DND-41 (cell line): Measurements from ENCODE around the gene TRAPPC6A.

Source experiments
- ATAC-seq: fragments of 200-7000 bp; cut with Tn5 transposase; 3 replicates; pipeline ENCODE4 v1.9.1; 2021; ENCODE audit warnings: low read depth; ENCODE audit not compliant: insufficient read depth
- DNase-seq: peaks from one replicate; pipeline ENCODE4 v3.0.0-alpha.2; 2020
- H2AFZ ChIP-seq: 2 replicates; pipeline ENCODE4 v1.6.0; 2012; ENCODE audit warnings: low read depth, low read length
- H3K27ac ChIP-seq: 2 replicates; pipeline ENCODE4 v1.5.1; 2012; ENCODE audit warnings: low read length, inconsistent platforms
- H3K27me3 ChIP-seq: fragments of 200-600 bp; sonication (generic); 2 replicates; pipeline ENCODE4 v1.6.0; 2012; ENCODE audit warnings: low read length, mild to moderate bottlenecking, inconsistent platforms; ENCODE audit not compliant: insufficient read depth, poor library complexity
- H3K36me3 ChIP-seq: 2 replicates; pipeline ENCODE4 v1.5.1; 2012; ENCODE audit warnings: low read length, inconsistent platforms; ENCODE audit not compliant: insufficient read depth
- H3K4me1 ChIP-seq: 2 replicates; pipeline ENCODE4 v1.5.1; 2012; ENCODE audit warnings: mild to moderate bottlenecking, low read length; ENCODE audit not compliant: insufficient read depth
- H3K4me2 ChIP-seq: 2 replicates; pipeline ENCODE4 v1.6.0; 2012; ENCODE audit warnings: mild to moderate bottlenecking, moderate library complexity, low read length, inconsistent platforms; ENCODE audit not compliant: insufficient read depth
- H3K4me3 ChIP-seq, 2 experiments: fragments of 200-600 bp in 1 of 2; shearing (Covaris generic) in 1 of 2; 2 replicates each; pipeline ENCODE4 v1.5.1; 2012 to 2016; ENCODE audit warnings: inconsistent platforms in 2 of 2, low read length in 2 of 2, mild to moderate bottlenecking in 2 of 2, low read depth in 1 of 2, moderate library complexity in 1 of 2
- H3K79me2 ChIP-seq: 2 replicates; pipeline ENCODE4 v1.6.0; 2012; ENCODE audit warnings: low read length, inconsistent platforms; ENCODE audit not compliant: insufficient read depth
- H3K9ac ChIP-seq: 2 replicates; pipeline ENCODE4 v1.6.0; 2012; ENCODE audit warnings: low read depth, mild to moderate bottlenecking, inconsistent platforms, low read length, moderate library complexity
- H3K9me3 ChIP-seq: 2 replicates; pipeline ENCODE4 v1.5.1; 2012; ENCODE audit warnings: low read length, moderate library complexity, mild to moderate bottlenecking, inconsistent platforms; ENCODE audit not compliant: insufficient read depth, severe bottlenecking
- H4K20me1 ChIP-seq: 2 replicates; pipeline ENCODE4 v1.6.0; 2012; ENCODE audit warnings: low read length; ENCODE audit not compliant: insufficient read depth
- CTCF ChIP-seq: IDR thresholded peaks from 2 replicates; pipeline ENCODE4 v1.5.1; 2012; ENCODE audit warnings: borderline replicate concordance, low read length, moderate library complexity, mild to moderate bottlenecking; ENCODE audit not compliant: poor library complexity, severe bottlenecking; ENCODE audit errors: extremely low read depth
- EZH2 ChIP-seq: IDR thresholded peaks from 3 replicates; pipeline ENCODE4 v1.6.1; 2012; ENCODE audit warnings: borderline replicate concordance, low read depth, mild to moderate bottlenecking, moderate library complexity, low read length, inconsistent platforms; ENCODE audit not compliant: severe bottlenecking

TRAPPC6A gene

GRCh38 chr19:45145270-45146189 is 32.5 kb downstream of the TRAPPC6A start:
- Histone ChIP-seq H3K27ac (no peak overlapping the region), H3K9ac (no peak overlapping the region), H3K79me2 (no peaks in the 10 kb centered on the region), H3K27me3 (no peaks in the 10 kb centered on the region), H3K4me3 (no peak overlapping the region), H3K4me2 (no peak overlapping the region), H4K20me1 (peaks cover 37% of the 10 kb centered on the region), H3K36me3 (peaks cover 64% of the 10 kb centered on the region), H2AFZ (no peak overlapping the region), H3K9me3 (no peaks in the 10 kb centered on the region), H3K4me1 (no peaks in the 10 kb centered on the region)
- DNase-seq (no peak), ATAC-seq (no peak)
- TF ChIP-seq CTCF (no peak), EZH2 (no peak)

GRCh38 chr19:45144431-45145269 is 33.4 kb downstream of the TRAPPC6A start:
- Histone ChIP-seq H3K4me2 (no peak overlapping the region), H2AFZ (no peak overlapping the region), H3K4me3 (no peak overlapping the region), H3K9me3 (no peaks in the 10 kb centered on the region), H3K9ac (no peak overlapping the region), H3K36me3 (peaks cover 64% of the 10 kb centered on the region), H4K20me1 (peaks cover 42% of the 10 kb centered on the region), H3K79me2 (peaks cover under 1% of the 10 kb centered on the region; the same call in 1 of the 2 replicates), H3K27ac (no peak overlapping the region), H3K4me1 (no peaks in the 10 kb centered on the region), H3K27me3 (no peaks in the 10 kb centered on the region)
- TF ChIP-seq EZH2, result no peak
- no peak for TF ChIP-seq CTCF
- ATAC-seq, result no peak
- no peak for DNase-seq

- no peak for DNase-seq
- H3K4me2 ChIP-seq, result no peak overlapping the region
- peaks cover 55% of the 10 kb centered on the region for H4K20me1 ChIP-seq
- ATAC-seq, result no peak
- no peaks in the 10 kb centered on the region for H3K4me1 ChIP-seq
- H3K4me3 ChIP-seq, result no peak overlapping the region
- no peaks in the 10 kb centered on the region for H3K9me3 ChIP-seq
- peaks cover 10% of the 10 kb centered on the region for H3K79me2 ChIP-seq
- H2AFZ ChIP-seq, result no peak overlapping the region
- H3K9ac ChIP-seq, result no peak overlapping the region
- no peaks in the 10 kb centered on the region for H3K27me3 ChIP-seq
- H3K36me3 ChIP-seq, result peaks cover 67% of the 10 kb centered on the region
- H3K27ac ChIP-seq, result no peak overlapping the region
- TF ChIP-seq CTCF (no peak), EZH2 (no peak)
Measured at GRCh38 chr19:45142726-45143110, 35.3 kb downstream of the TRAPPC6A start.
